Endodermal cell (in vitro differentiated cells): ENCODE data around the gene C6orf163. TPM values are rescaled to one million over a fixed set of nuclear protein-coding genes. Genes with fewer than 3 reads are reported as not detected.
A peak's percentile ranks its signal among the peaks of the same experiment; 100 is the strongest.

Experiments used
- DNase-seq: peaks from one replicate; pipeline ENCODE4 v3.0.0-alpha.2; 2017
- H3K27ac ChIP-seq: 2 replicates; pipeline ENCODE4 v1.5.1; 2013; ENCODE audit warnings: mild to moderate bottlenecking, low read depth, low read length, moderate library complexity
- H3K27me3 ChIP-seq: 2 replicates; pipeline ENCODE4 v1.6.1; 2013; ENCODE audit warnings: mild to moderate bottlenecking, low read length, moderate library complexity; ENCODE audit not compliant: insufficient read depth, control insufficient read depth, poor library complexity, severe bottlenecking
- H3K36me3 ChIP-seq: 2 replicates; pipeline ENCODE4 v1.7.0; 2013; ENCODE audit warnings: mild to moderate bottlenecking, low read length, moderate library complexity; ENCODE audit not compliant: control insufficient read depth, insufficient read depth
- H3K4me1 ChIP-seq: one replicate; pipeline ENCODE4 v1.7.0; 2013; ENCODE audit warnings: low read length; ENCODE audit not compliant: control insufficient read depth, insufficient read depth
- H3K4me3 ChIP-seq: 2 replicates; pipeline ENCODE4 v1.5.1; 2013; ENCODE audit warnings: mild to moderate bottlenecking, low read length, moderate library complexity
- H3K9ac ChIP-seq: 2 replicates; pipeline ENCODE4 v1.6.1; 2013; ENCODE audit warnings: mild to moderate bottlenecking, low read length, moderate library complexity; ENCODE audit not compliant: poor library complexity, severe bottlenecking; ENCODE audit errors: extremely low read depth
- H3K9me3 ChIP-seq: 2 replicates; pipeline ENCODE4 v1.6.1; 2013; ENCODE audit warnings: mild to moderate bottlenecking, low read length, moderate library complexity; ENCODE audit not compliant: control insufficient read depth
- H3K27ac Mint-ChIP-seq: 2 replicates; pipeline ENCODE4 v1.8.0; 2020; ENCODE audit warnings: mixed read lengths
- H3K27me3 Mint-ChIP-seq: 2 replicates; pipeline ENCODE4 v1.8.0; 2021; ENCODE audit warnings: mild to moderate bottlenecking, mixed read lengths; ENCODE audit not compliant: insufficient read depth
- H3K36me3 Mint-ChIP-seq: 2 replicates; pipeline ENCODE4 v1.8.0; 2020; ENCODE audit warnings: low read depth, mixed read lengths
- H3K4me1 Mint-ChIP-seq: 2 replicates; pipeline ENCODE4 v1.8.0; 2020; ENCODE audit warnings: mixed read lengths
- H3K4me3 Mint-ChIP-seq: 2 replicates; pipeline ENCODE4 v1.8.0; 2020; ENCODE audit warnings: mild to moderate bottlenecking, moderate library complexity, mixed read lengths
- H3K9me3 Mint-ChIP-seq: 2 replicates; pipeline ENCODE4 v1.8.0; 2020; ENCODE audit warnings: mild to moderate bottlenecking, mixed read lengths
- CTCF ChIP-seq: fragments of 200-600 bp; sonication (generic); conservative IDR thresholded peaks from 2 replicates; pipeline ENCODE4 v1.5.0; 2021; ENCODE audit warnings: antibody characterized with exemption, mild to moderate bottlenecking
- WGBS, 2 experiments: methylation state at CpG; one replicate each; pipeline versions ENCODE4 v1.1.5 to v1.1.7; 2013; ENCODE audit warnings: missing lambda C conversion rate in 2 of 2, mixed read lengths in 1 of 2; ENCODE audit not compliant: insufficient coverage in 1 of 2, insufficient read length in 1 of 2; 5-methylcytosine and 5-hydroxymethylcytosine counted together
- total RNA-seq, 2 donors: library from RNA; stranded (reverse); fragmentation: NEBNext Ultra II Directional in 1 of 2; extraction: Animal tissue kit (Norgen Biotek cat#: 25700) in 1 of 2; gene quantifications; 2 replicates in 1 of 2; 3 replicates in 1 of 2; pipeline ENCODE4 v1.2.1, GENCODE V29; 2021

Gene C6orf163
- total RNA-seq, 2 donors from 2014 or later = 4.5 to 5.2 TPM

- WGBS, 2 experiments = 93 to 100% methylated on average over 1 to 4 of the region's 4 CpGs
- no peak overlapping the region for H3K4me3 Mint-ChIP-seq
These were observed 34.3 kb downstream of the C6orf163 start for GRCh38 chr6:87378947-87379346.

GRCh38 chr6:87382861-87383260, 38.2 kb downstream of the C6orf163 start:
- Histone ChIP-seq H3K4me1 (no peaks in the 10 kb centered on the region), H3K27me3 (no peaks in the 10 kb centered on the region), H3K27ac (no peak overlapping the region), H3K9ac (no peak overlapping the region), H3K9me3 (no peaks in the 10 kb centered on the region), H3K4me3 (no peak overlapping the region), H3K36me3 (no peaks in the 10 kb centered on the region)
- Mint-ChIP-seq H3K36me3 (peaks cover 2% of the 10 kb centered on the region), H3K4me1 (peaks cover 6% of the 10 kb centered on the region), H3K4me3 (no peak overlapping the region), H3K9me3 (no peaks in the 10 kb centered on the region), H3K27ac (no peak overlapping the region), H3K27me3 (no peaks in the 10 kb centered on the region)
- 94 to 100% methylated on average over 4 to 5 of the region's 5 CpGs for WGBS, 2 experiments
- TF ChIP-seq CTCF = no peak
- DNase-seq = no peak

More at GRCh38 chr6:87378947-87379346, 34.3 kb downstream of the C6orf163 start:
- H3K36me3 ChIP-seq = no peaks in the 10 kb centered on the region
- H3K4me3 ChIP-seq = no peak overlapping the region
- Mint-ChIP-seq H3K36me3 (peaks cover 2% of the 10 kb centered on the region), H3K4me1 (no peaks in the 10 kb centered on the region), H3K9me3 (no peaks in the 10 kb centered on the region), H3K27me3 (no peaks in the 10 kb centered on the region), H3K27ac (peak overlapping the region; percentile 44)
- H3K27ac ChIP-seq = no peak overlapping the region
- TF ChIP-seq CTCF = no peak
- H3K4me1 ChIP-seq = no peaks in the 10 kb centered on the region
- no peaks in the 10 kb centered on the region for H3K27me3 ChIP-seq
- H3K9ac ChIP-seq = no peak overlapping the region
- no peaks in the 10 kb centered on the region for H3K9me3 ChIP-seq
- no peak for DNase-seq

- peaks cover 6% of the 10 kb centered on the region for H3K4me1 Mint-ChIP-seq
- TF ChIP-seq CTCF = no peak
- H3K4me1 ChIP-seq = no peaks in the 10 kb centered on the region
- DNase-seq = no peak
- H3K27ac Mint-ChIP-seq = no peak overlapping the region
- no peak overlapping the region for H3K4me3 Mint-ChIP-seq
- no peaks in the 10 kb centered on the region for H3K27me3 ChIP-seq
- 71 to 92% methylated on average over 1 of the region's 1 CpG for WGBS, 2 experiments
- H3K36me3 ChIP-seq = no peaks in the 10 kb centered on the region
- no peaks in the 10 kb centered on the region for H3K27me3 Mint-ChIP-seq
- H3K27ac ChIP-seq = no peak overlapping the region
- H3K9me3 ChIP-seq = no peaks in the 10 kb centered on the region
- peaks cover 2% of the 10 kb centered on the region for H3K36me3 Mint-ChIP-seq
- no peak overlapping the region for H3K4me3 ChIP-seq
- no peak overlapping the region for H3K9ac ChIP-seq
- no peaks in the 10 kb centered on the region for H3K9me3 Mint-ChIP-seq
These were observed 39.4 kb downstream of the C6orf163 start for GRCh38 chr6:87384038-87384437.
